Astrocyte of the hippocampus (primary cell): Measurements from ENCODE around the gene NIPA2.

ENCODE experiments used
- DNase-seq: peaks from one replicate; pipeline ENCODE4 v3.0.0; 2011; ENCODE audit warnings: low read depth, low spot score

NIPA2 gene

DNA sequence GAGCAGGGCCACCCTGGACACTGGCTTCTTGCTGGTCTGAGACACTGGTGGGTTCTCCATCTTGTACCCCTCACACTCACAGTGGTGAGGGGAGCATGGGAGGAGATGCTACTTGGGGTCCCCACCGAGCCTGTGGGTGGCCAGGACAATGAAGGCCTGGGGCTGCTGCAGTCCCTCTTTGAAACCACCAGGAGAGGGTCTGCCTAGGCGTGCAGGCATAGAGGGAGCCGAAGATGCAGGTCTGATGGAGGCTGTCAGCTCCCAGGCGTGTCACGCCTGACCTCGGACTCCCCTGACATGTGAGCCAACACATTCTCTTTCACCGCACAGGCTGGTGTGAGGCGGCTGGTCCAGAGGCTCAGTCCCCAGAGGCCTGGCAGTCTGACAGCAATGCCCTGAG lies 39.1 kb downstream of the NIPA2 start:
- DNase-seq, result no peak

- no peak for DNase-seq
Measured at GRCh38 chr15:22878103-22878502, 39.6 kb downstream of the NIPA2 start.

DNA sequence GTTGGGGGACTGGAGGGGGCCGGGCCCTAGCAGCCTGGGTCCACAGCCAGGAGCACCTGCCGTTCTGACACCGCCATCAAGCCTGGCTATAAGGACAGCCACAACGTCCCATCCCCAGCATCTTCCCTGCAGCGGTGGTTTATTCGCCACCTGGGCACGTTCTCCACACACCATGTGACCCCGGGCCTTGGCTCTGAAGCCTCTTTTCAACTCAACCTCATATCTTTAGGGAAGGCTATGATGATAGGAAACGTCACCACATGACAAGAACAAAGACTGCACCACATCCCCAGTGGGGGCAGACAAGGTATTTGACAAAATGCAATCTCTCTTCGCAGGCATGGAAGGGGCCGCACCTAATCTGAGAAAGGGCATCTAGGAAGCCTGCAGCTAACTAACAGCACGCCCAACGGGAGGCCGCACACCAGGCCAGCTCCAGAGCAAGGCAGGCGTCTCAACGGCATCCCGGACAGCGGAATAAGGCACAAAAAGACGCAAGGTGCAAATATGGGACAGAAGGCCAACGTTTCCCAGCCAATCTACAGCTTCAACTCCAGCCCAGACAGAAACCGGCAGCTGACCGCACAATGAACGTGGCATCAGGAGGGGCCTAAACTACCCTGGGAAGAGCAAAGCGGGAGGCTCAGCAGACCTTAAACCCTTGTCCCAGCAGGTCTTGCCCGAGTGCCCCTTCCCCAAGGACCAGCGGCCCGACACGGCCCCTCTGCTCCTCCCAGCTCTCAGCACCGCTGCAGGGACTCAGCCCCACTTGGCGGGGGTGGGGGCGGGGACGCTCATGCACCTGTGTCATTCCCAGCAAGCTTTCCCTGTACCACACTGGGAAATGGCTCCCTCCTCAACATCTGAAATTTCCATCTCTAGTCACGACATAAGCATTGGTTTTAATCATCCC lies 41.9 kb downstream of the NIPA2 start:
- no peak for DNase-seq

DNA sequence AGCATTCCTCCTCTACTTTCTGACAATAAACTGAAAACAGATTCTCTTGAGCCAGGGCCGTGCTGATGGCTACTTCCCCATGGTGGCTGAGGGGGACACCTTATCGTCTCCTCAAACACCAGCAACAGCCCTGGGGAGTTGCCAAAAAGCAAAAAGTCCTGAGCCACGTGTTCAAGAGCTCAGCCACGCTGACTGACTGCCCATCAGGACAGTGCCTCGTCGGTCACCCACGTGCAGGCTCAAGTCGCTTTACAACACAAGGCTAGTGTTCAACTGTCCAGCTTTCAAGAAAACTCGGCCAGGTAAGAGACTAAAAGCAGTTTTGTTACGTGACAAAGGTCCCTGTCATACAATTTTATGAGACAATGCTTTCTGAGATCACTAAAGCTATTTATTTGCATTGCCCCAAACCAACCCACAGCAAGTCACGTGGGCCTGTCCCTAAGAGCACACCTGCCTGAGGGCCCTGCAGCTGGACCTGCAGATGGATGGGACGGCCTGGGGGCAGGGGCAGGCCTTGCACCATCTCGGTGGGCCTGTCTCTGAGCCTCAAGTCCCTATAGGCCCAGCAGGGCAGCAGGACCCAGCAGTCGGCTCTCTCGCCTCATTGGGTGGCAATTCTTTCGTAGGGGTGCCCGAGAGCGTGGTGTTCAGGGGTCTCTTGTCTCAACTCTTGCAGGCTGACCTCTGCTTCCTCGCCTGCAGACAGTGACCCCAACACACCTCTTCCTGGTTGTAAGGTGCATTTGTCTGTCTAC lies 42.7 kb downstream of the NIPA2 start:
- no peak for DNase-seq

- DNase-seq, result no peak
Measured at GRCh38 chr15:22881739-22882440, 43.4 kb downstream of the NIPA2 start.

- DNase-seq, result no peak
Measured at GRCh38 chr15:22883196-22883595, 44.7 kb downstream of the NIPA2 start.

GRCh38 chr15:22884344-22884743 lies 45.9 kb downstream of the NIPA2 start:
- no peak for DNase-seq

DNA sequence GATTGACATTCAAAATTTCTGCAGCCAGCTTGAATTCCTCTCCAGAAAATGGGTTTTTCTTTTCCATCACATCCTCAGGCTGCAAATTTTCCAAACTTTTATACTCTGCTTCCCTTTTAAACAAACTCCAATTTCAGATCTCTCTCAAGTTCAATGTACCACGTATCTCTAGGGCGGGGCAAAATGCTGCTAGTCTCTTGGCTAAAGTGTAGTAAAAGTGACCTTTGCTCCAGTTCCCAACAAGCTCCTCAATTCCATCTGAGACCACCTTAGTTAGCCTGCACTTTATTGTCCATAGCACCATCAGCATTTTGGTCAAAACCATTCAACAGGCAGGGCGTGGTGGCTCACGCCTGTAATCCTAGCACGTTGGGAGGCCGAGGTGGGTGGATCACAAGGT lies 46.7 kb downstream of the NIPA2 start:
- no peak for DNase-seq

DNA sequence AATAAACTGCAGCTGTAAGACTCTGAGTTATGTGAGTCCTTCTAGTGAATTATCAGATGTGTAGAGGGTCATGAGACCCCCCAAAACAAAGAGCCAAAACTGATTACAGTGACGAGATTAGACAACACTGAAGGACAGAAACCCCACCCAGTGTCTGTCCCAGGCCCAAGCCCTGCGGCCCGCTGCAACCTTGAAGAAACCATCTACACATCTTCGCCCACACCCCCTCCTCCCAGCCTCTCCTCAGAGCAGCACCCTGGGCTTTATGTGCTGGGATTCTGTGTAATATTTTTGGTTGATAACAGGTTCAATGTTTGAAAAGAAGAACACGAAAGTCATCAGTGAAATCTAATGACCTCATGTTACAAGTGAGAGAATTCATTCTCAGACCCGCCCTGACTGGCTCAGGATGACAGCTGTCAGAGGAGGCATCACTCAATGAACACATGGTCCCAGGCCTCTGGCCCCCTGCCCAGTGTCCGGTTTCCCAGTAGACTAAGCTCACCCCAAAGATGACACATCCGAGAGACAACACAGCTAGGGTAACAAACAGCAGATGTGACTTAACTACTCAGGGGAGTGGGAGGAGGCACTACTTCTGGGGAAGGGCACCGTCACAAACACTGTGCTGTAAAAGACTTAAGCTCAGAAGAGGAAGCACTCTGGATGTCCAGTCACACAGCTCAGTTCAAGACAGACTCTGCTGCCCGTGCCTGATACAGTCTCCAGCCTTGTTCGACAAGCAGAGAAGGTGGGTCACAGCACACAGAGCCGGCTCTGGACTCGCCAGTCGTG lies 48.9 kb downstream of the NIPA2 start:
- DNase-seq, result peak; percentile 55

- peak; percentile 80 for DNase-seq
Measured at GRCh38 chr15:22888120-22888859, 49.8 kb downstream of the NIPA2 start.

DNA sequence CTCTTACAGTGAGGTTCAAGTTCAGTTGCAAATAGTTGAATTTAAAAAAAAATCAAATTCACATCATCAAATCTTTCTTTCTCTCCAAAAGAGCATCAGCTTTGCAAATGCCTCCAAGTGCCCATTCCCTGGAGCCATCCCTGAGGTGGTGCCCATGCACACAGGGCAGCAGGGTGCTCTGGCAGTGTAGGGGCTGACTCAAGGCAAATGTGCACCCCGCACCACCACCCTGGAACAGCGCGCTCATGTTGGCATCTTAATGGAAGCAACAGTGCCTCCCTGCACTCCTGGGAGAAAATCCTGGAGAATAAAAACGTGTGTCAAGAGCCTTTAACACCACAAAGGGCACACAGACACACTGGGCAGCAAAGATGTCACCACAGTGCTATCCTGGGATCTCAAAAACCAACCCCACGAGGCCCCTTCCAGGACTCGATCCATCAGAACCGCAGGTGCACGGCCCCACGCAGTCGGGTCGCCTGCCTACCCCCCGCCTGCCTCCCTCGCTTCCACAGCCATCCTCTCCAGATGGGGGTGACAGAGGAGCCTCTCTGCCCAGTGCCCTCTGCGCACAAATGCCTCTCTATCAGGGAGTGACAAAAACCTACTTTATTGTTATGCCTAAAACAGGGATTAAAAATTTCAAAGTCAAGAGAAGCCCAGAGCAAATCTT lies 50.8 kb downstream of the NIPA2 start:
- no peak for DNase-seq

DNA sequence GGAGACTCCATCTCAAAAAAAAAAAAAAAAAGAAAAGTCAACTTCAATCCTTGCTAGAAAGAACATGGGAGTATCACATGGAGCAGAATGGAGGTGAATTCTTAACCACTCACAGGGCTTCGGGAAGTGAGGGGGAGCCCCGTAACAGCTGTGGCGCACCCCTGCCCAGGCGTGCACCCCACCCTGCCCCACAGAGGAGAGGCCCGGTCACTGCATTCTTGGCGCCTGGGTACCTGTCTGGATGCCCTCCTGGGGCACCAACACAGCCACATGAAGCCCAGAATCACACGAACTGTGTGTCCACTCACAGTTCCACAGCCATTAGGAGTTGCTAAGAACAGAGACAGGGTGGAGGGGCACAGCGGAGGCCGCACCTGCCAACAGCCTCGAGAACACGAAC lies 51.8 kb downstream of the NIPA2 start:
- no peak for DNase-seq

DNA sequence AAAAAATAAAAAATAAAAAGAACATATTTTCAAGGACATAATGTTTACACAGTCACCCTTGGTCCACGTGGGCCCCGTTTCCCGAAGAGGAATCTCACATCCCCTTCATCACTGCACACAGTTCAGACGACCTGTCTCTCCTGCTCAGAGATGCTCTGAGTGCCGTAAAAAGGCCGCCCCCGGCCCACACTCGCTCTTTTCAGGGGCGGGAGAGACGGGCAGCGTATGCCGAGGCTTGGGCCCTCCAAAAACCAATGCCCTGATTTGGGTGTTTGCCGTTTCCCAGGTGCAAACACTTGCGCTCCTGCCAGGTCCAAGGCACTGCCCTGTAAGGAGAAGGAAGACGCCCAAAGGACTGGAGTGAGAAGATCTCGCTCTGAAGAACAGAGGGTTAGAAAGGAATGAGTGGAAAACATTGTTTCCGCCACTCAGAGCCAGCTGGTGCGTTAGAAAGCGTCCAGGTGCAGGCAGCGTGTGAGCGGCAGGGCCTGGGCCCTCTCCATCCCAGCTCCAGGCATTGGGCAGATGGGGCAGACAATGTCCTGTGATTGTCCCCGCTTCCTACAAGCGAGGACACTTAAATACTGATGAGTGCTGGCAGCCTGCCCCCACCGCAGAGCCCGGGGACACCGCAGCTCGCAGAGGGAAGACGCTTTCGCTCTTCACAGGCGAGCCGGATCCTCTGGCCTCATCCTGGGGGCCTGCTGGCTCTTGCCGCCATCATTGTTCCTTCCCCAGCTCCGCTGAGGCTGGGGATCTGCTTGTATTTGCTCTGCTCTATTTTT lies 53.2 kb downstream of the NIPA2 start:
- no peak for DNase-seq

GRCh38 chr15:22892333-22892732 lies 53.9 kb downstream of the NIPA2 start:
- no peak for DNase-seq

DNA sequence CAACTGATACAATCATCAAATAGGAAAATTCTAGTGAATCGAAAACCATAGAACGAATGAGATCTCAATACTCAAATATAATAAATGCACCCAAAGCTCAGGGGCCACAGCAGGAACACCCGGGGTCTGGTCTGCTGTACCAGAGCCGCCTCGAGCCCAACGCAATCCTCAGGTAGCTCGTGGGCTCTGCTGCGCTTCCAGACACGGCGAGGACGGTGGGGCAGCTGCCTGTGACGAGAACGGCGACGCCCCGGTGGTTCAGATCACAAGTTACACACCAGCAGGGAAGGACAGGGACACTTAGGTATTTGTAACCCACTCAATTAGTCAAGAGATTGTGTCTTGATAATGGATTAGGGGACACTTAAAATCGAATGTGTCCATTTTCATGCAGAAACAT lies 54.6 kb downstream of the NIPA2 start:
- no peak for DNase-seq

DNA sequence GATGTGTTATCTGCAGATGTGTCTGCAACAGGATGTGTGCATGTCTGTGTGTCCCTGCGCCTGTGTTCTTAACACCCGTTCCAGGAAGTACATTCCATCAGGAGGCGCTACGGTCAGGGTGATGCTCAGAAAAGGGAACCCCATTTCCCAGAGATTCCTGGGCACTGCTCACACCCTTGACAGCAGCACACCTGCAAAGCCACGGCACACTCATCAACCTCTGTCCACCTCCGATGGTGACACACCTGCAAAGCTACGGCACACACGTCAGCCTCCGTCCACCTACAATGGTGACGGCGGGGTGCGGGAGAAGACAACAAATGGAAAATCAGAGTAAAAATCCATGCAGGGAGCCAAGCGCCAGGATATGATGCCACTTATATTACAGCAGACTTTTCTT lies 55.4 kb downstream of the NIPA2 start:
- DNase-seq, result no peak

GRCh38 chr15:22895465-22896190 lies 57.2 kb downstream of the NIPA2 start:
- peak; percentile 56 for DNase-seq

- DNase-seq, result no peak
Measured at GRCh38 chr15:22902046-22902445, 63.6 kb downstream of the NIPA2 start.

DNA sequence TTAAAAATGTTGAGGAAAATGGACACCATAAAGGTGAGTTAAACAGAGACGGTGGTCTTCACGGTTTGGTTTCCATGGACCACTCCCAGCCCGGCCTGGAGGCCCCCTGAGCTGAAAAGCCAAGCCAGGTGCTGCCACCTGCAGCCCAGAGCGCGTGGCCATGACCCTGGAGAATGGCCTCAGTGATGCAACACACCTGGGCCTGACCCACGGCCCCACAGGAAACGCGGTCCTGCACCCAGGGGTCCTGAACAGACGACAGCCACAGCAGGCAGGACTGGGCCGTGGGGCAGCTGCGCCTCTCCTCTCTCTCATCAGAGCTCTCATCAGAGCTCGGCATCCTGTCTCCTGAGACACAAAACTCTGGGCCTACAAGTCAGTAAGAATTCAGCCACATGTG lies 64.1 kb downstream of the NIPA2 start:
- no peak for DNase-seq
